Vagina (tissue), 2 donors: ENCODE data around the gene MATR3. TPM values are rescaled to one million over a fixed set of nuclear protein-coding genes. Genes with fewer than 3 reads are reported as not detected.

Source experiments
- DNase-seq, 2 donors: peaks; one replicate each; pipeline ENCODE4 v3.0.0-alpha.2; 2017; ENCODE audit errors: extremely low spot score in 2 of 2
- H3K27ac ChIP-seq: fragments of 200-600 bp; sonication (generic); one replicate; pipeline ENCODE4 v1.5.1; 2019
- H3K27me3 ChIP-seq: fragments of 200-600 bp; sonication (generic); one replicate; pipeline ENCODE4 v1.5.1; 2019
- H3K36me3 ChIP-seq, 2 donors: fragments of 200-600 bp; sonication (generic); one replicate each; pipeline ENCODE4 v1.5.1; 2017 to 2019
- H3K4me1 ChIP-seq: fragments of 200-600 bp; sonication (generic); one replicate; pipeline ENCODE4 v1.5.1; 2019
- H3K4me3 ChIP-seq, 2 donors: fragments of 200-600 bp; sonication (generic); 1 replicate in 1 of 2; 2 replicates in 1 of 2; pipeline ENCODE4 v1.5.1; 2016 to 2019
- H3K9me3 ChIP-seq: fragments of 200-600 bp; sonication (generic); one replicate; pipeline ENCODE4 v1.5.1; 2019
- POLR2A ChIP-seq, 2 donors: fragments of 450-650 bp; IDR thresholded peaks; one replicate each; pipeline ENCODE4 v1.6.1; 2017; ENCODE audit warnings: antibody characterized with exemption in 2 of 2, mild to moderate bottlenecking in 2 of 2, moderate library complexity in 2 of 2
- POLR2AphosphoS5 ChIP-seq, 2 donors: sonication (generic); formaldehyde crosslinking; IDR thresholded peaks; one replicate each; pipeline ENCODE4 v1.9.0; 2017; ENCODE audit warnings: antibody characterized with exemption in 2 of 2, mild to moderate bottlenecking in 2 of 2, low read depth in 1 of 2; ENCODE audit not compliant: insufficient read depth in 1 of 2
- intact Hi-C: fragments of 100-400 bp; cut with DNase I; formaldehyde crosslinking; loops from one replicate; pipeline ENCODE4 v1.15.1; 2023
- total RNA-seq: library from RNA; depleted of rRNA; stranded (reverse); fragments of >200 nt; gene quantifications from one replicate; pipeline ENCODE4 v1.2.3, GENCODE V29; 2016
- TF ChIP-seq, protein P1 (sequence below), 3 experiments: fragments of 450-650 bp in 2 of 3; fragments of 200-600 bp in 1 of 3; sonication (generic) in 1 of 3; IDR thresholded peaks; one replicate each; pipeline ENCODE4 v1.5.1; 2017 to 2019; ENCODE audit warnings: antibody characterized with exemption in 3 of 3, mild to moderate bottlenecking in 2 of 3, moderate library complexity in 2 of 3

Gene MATR3
- total RNA-seq, 1 donor from 2014 or later, result 126 TPM

DNA sequence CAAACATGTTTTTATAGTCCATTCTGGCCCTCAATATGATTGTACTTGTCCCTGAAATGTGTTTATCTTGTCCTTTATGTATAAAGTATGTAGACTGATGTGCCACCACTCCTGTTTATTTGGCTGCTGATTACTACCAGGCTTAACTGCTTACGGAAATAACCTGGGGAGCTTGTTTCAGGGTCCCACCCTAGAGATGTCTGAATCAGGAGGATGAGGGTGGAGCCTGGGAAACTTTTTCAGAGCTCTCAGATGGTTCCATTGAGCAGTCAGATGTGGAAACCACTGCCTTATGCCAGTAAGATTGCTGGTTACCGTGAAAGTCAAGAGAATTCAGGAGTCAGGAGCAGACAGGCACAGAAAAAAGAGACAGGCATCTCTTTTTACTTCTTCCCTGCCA, 70.4 kb downstream of the MATR3 start:
- Histone ChIP-seq H3K27ac (no peak overlapping the region), H3K4me1 (peaks cover 8% of the 10 kb centered on the region), H3K4me3 (no peak overlapping the region), H3K36me3 (peaks cover 5 to 42% of the 10 kb centered on the region in 2 donors), H3K9me3 (no peaks in the 10 kb centered on the region), H3K27me3 (no peaks in the 10 kb centered on the region)
- no peak for TF ChIP-seq POLR2A (IDR thresholded peaks at IDR 0.05)
- peak in 1 of 2 donors; percentile 82 for TF ChIP-seq POLR2AphosphoS5 (IDR thresholded peaks at IDR 0.05; ENCODE audit: insufficient read depth in 1 of 2, low read depth in 1 of 2)
- DNase-seq, result no peak
- intact Hi-C loops, result no loop called here

DNA sequence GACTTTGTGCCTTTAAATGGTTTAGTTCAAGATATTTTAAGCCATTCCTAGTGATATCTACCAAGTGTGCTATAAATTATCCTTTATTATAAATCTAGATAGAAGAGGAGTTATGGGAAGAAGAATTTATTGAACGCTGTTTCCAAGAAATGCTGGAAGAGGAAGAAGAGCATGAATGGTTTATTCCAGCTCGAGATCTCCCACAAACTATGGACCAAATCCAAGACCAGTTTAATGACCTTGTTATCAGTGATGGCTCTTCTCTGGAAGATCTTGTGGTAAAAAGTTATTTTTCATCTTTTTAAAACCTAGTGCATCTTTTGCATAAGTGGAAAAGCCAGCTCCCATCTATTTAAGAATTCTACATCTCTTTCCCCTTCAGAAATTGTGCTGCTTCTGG, 70.9 kb downstream of the MATR3 start:
- no peaks in the 10 kb centered on the region for H3K27me3 ChIP-seq
- no peak for DNase-seq
- no peak for TF ChIP-seq POLR2AphosphoS5 (IDR thresholded peaks at IDR 0.05; ENCODE audit: insufficient read depth in 1 of 2, low read depth in 1 of 2)
- TF ChIP-seq POLR2A (IDR thresholded peaks at IDR 0.05), result no peak
- TF ChIP-seq, protein P1, sequence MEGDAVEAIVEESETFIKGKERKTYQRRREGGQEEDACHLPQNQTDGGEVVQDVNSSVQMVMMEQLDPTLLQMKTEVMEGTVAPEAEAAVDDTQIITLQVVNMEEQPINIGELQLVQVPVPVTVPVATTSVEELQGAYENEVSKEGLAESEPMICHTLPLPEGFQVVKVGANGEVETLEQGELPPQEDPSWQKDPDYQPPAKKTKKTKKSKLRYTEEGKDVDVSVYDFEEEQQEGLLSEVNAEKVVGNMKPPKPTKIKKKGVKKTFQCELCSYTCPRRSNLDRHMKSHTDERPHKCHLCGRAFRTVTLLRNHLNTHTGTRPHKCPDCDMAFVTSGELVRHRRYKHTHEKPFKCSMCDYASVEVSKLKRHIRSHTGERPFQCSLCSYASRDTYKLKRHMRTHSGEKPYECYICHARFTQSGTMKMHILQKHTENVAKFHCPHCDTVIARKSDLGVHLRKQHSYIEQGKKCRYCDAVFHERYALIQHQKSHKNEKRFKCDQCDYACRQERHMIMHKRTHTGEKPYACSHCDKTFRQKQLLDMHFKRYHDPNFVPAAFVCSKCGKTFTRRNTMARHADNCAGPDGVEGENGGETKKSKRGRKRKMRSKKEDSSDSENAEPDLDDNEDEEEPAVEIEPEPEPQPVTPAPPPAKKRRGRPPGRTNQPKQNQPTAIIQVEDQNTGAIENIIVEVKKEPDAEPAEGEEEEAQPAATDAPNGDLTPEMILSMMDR (IDR thresholded peaks at IDR 0.05), result no peak
- H3K36me3 ChIP-seq, result peaks cover 5 to 47% of the 10 kb centered on the region in 2 donors
- no peak overlapping the region for H3K27ac ChIP-seq
- intact Hi-C loops, result no loop called here
- H3K4me3 ChIP-seq, result no peak overlapping the region
- peaks cover 6% of the 10 kb centered on the region for H3K4me1 ChIP-seq
- no peaks in the 10 kb centered on the region for H3K9me3 ChIP-seq

DNA sequence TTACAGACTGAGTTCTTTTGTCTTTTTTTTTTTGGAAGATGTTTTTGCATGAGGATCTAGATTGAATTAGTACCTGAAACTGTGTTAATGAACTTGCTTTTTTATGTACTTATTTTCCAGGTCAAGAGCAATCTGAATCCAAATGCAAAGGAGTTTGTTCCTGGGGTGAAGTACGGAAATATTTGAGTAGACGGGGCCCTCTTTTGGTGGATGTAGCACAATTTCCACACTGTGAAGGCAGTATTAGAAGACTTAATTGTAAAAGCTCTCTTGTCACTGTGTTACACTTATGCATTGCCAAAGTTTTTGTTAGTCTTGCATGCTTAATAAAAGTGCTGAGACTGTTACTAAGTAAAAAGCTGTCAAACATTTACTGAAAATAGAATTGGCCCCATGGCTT, 75.1 kb downstream of the MATR3 start:
- intact Hi-C loops, result no loop called here
- H3K36me3 ChIP-seq, result peaks cover 5 to 76% of the 10 kb centered on the region in 2 donors
- peaks cover 2% of the 10 kb centered on the region for H3K4me1 ChIP-seq

DNA sequence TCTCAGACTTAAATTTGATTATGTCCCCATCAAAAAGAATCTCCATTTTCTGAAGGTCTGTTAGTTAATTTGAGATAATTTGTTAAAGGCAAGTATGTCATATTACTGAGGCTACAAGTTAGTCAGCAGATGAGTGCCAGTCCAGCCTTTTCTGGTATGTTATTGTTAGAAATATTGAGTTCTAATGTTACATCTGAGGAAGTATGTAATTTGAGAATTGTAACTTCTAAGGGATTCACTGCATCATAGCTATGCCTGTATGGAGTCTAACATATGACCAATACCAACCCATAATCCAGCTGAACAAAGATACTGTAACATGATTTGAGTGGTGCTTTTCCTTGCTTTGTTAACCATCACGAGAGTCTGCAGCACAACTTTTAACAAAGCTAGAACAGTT, 75.6 kb downstream of the MATR3 start:
- no peak for DNase-seq
- no peak overlapping the region for H3K4me3 ChIP-seq
- intact Hi-C loops, result no loop called here
- no peaks in the 10 kb centered on the region for H3K9me3 ChIP-seq
- peaks cover 5 to 72% of the 10 kb centered on the region in 2 donors for H3K36me3 ChIP-seq
- peaks cover 5% of the 10 kb centered on the region for H3K4me1 ChIP-seq
- TF ChIP-seq, protein P1 (IDR thresholded peaks at IDR 0.05), result no peak
- TF ChIP-seq POLR2A (IDR thresholded peaks at IDR 0.05) (no peak), POLR2AphosphoS5 (IDR thresholded peaks at IDR 0.05; ENCODE audit: insufficient read depth in 1 of 2, low read depth in 1 of 2) (no peak)
- no peaks in the 10 kb centered on the region for H3K27me3 ChIP-seq
- H3K27ac ChIP-seq, result no peak overlapping the region

More for the DNA sequence above, 75.1 kb downstream of the MATR3 start:
- H3K27me3 ChIP-seq, result no peaks in the 10 kb centered on the region
- no peaks in the 10 kb centered on the region for H3K9me3 ChIP-seq
- H3K4me3 ChIP-seq, result no peak overlapping the region
- TF ChIP-seq, protein P1 (IDR thresholded peaks at IDR 0.05), result no peak
- TF ChIP-seq POLR2A (IDR thresholded peaks at IDR 0.05) (no peak), POLR2AphosphoS5 (IDR thresholded peaks at IDR 0.05; ENCODE audit: insufficient read depth in 1 of 2, low read depth in 1 of 2) (no peak)
- DNase-seq, result no peak
- H3K27ac ChIP-seq, result no peak overlapping the region

DNA sequence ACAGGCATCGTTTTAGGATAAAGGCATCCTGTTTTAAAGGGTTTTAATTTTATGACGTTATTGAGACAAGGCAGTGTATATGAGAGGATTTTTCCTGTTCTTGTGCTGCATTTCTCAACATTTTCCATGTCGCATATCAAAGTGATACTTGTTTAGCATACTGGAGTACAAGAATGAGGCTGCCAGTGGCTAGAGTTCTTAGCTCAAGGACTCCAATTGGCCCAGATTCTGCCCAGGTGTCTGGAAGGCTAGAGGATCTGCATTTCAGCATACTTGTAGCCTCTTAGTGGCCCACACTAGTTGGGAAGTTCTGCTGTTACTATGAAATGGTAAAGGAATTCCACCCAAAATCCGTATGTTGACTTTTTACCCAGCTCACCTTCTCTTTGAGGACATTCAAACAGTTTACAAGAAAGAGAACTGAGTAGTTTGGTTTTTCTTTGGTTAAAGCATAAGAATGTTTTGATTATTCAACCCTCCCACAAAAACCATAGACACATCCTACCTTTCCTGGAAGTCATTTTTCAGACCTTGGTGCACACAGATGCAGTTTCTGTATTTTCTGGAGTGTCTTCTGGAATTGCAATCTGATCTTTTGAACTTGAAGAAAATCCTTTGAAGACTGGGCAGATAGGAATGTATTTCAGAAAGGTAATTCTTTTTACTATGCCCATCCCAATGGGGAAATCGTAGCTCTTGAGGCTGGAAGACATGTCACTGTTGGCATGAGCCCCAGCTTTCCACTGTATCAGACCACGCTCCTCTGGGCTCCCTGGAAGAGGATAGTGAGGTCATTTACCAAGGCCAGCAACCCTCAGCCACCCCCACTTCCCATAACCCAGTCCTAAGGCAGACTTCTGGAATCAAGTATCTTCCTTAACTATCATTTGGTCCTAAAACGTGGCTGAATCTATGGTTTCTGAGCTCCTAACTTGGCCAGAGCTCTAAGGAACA, 78.2 kb downstream of the MATR3 start:
- DNase-seq, result no peak
- Histone ChIP-seq H3K9me3 (no peaks in the 10 kb centered on the region), H3K27me3 (no peaks in the 10 kb centered on the region), H3K4me3 (no peak overlapping the region), H3K4me1 (peaks cover 5% of the 10 kb centered on the region), H3K27ac (no peak overlapping the region), H3K36me3 (peaks cover 0 to 49% of the 10 kb centered on the region in 2 donors)
- TF ChIP-seq, protein P1 (IDR thresholded peaks at IDR 0.05), result no peak
- intact Hi-C loops, result no loop called here
